Measurements from ENCODE around the gene MINDY2.

Gene MINDY2

GRCh38 chr15:58770857-58771620, at the start of gene MINDY2:
MINDY2 (plus strand) TSS chr15:58771302; CDS start chr15:58771396, 94 bp downstream.
- DNase-seq, result peak; percentile 99

DNA sequence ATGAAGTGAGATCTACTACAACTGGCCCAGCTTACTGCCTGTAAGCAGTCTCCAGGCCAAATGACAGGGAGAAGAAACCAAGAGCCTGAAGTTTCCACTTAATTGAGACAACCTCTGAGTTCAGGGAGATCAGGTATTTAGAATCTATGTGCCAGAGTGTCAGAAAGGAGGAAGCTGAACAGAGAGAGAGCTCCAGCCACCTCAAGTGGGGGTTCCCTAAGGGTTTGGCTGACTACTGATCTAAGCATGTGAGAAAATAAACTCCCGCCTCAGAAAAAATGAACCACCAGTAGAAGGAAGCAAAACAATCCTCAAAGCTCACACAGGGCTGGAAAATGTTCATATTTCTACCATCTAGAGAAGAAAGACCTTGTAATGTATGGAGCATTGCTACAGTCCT, 46.6 kb upstream of the MINDY2 start:
- DNase-seq, result peak; percentile 53

DNA sequence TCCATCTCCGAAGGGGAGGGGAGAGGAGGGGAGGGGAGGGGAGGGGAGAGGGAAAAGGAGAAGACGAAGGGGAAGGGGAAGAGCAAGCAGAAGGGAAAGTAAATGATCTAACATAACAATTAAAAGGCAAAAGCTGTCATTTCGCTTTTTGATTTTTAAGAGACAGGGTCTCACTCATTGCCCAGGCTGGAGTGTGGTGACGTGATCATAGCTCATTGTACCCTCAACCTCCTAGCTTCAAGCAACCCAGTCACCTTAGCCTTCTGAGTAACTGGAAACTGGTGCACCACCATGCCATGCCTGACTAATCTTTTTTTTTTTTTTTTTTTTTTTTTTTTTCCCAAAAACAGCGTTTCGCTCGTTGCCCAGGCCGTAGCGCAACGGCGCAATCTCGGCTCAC, 44.2 kb upstream of the MINDY2 start:
- DNase-seq, result peak; percentile 73

DNA sequence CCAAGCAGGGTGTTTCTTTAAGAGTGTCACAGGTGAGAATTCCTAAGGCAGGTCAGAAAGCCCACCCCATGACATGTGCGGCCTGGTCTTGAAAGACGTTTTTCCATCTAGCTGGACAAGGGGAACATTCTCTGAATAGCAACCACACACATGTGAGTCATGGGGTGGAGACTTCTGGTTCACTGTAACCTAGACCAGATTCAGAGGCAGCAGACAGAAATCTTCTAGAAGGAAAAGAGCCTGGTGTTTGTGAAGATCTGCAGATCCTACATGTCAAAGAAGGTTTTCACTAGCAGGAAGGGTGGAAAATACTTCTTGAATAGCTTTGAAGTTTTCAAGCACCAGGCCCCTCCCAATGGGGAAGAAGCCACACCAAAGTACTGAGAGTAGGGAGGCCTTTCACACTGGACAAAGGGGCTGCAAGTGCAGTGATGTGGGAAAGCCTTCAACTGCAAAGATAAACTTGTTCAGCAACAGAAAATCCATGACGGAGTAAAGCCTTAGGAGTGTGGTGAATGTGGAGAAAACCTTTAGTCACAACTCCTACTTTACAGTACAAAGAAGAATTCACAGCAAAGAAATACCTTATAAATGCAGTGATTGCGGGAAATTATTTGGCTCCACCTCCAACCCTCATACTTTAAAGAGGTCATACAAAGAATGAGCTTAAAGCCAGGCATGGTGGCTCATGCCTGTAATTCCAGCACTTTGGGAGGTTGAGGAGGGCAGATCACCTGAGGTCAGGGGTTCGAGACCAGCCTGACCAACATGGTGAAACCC, 39.2 kb upstream of the MINDY2 start:
- DNase-seq, result no peak

GRCh38 chr15:58732625-58733363, 38.3 kb upstream of the MINDY2 start:
- DNase-seq, result no peak

DNA sequence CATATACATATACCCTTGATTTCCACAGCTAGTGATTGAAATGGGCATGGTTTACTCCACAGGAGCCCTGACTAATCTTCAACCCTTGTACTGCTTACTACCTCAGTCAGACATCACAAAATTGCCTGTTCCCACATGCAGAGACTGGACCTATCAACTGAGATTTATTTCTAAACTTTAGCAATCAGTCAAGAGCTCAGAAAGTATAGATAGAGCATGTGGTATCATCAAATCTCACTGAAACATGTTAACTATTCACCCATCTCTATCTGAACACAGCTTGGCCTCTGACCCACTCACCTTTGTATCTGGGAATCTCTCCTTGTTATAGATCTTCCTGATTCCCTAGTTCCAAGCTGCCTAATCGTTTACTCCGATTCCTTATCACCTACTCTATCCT, 36.2 kb upstream of the MINDY2 start:
- DNase-seq, result no peak

DNA sequence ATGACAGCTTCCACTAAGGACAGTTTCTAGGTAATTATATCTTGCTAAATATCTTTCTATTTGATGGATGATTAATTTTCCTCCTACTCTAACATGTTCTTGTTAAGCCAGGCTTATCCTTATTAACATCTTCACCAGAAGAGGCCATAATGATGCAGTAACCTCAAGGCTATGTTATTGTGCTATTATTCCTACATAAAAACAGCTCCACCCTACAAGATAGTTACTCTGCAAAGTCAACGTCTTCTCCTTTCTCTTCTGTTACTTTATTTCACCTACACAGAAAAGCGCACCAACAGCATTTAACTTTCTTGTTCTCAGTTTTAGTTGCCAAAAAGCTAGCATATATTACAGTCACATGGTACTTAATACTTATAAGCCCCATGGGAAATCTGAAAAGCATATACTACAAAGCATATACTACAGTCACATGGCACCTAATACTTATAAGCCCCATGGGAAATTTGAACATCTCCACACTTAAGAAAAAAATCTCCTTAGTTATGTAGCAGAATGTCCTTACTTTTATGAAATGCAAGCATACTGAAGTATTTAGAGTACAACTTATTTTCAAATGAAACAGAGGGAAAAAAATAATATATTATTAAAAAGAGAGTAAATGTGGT, 35.0 kb upstream of the MINDY2 start:
- DNase-seq, result peak; percentile 19

DNA sequence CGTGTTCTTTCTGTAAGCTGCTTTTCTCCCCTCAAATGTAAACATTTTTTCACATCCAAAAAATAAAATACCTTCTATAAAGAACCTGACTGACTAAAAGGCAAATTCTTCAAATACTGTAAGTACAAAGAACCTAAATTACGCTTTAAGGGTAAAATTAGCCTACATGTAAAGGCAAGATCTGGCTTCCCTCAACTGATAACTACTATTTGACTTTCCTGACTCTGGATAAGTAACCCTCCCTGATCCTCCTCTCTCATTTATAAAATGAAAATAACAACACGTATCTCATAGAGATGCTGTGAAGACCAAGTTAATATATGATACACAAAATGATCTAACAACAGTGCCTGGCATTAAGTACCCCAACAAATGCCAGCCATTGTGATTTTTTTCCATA, 33.8 kb upstream of the MINDY2 start:
- DNase-seq, result no peak

- DNase-seq, result no peak
Measured at GRCh38 chr15:58738046-58738707, 32.9 kb upstream of the MINDY2 start.

GRCh38 chr15:58740436-58740835, 30.7 kb upstream of the MINDY2 start:
- DNase-seq, result no peak

- DNase-seq, result no peak
Measured at GRCh38 chr15:58741032-58741431, 30.1 kb upstream of the MINDY2 start.

DNA sequence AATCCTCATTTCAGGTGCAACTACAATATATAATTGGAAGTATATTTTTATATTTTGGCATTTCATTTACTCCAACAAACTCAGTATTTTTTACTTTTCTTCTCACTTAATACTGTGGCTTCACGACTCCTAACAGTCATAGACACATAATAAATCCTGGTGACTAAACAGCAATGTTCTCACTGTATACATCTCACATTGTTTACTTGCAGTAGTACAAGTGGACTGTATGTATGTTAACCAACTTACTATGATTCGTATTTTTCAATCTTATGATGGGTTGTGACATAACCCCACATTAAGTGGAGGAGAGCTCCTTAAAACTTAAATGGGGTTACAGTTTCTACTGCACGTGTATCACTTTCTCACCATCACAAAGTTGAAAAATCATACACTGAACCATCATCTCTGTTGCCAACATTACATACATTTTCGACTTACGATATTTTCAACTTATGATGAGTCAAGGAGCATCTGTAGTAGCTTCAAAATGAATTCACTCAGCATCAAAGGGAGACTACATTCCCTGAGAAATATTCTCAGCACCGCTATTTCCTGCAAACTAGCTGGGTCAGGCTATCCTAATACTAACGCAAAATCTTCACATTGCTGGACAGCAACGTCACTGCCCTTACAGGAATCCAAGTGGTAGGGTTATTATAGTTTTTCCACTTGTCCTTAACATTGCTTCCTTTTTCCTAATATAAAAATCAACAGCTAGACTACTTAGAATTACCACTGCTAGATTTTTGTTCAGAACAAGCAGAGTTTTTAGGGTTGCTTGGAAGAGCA, 28.9 kb upstream of the MINDY2 start:
- no peak for DNase-seq

- DNase-seq, result no peak
Measured at GRCh38 chr15:58742819-58743502, 28.1 kb upstream of the MINDY2 start.

GRCh38 chr15:58746174-58746573, 24.9 kb upstream of the MINDY2 start:
- no peak for DNase-seq

DNA sequence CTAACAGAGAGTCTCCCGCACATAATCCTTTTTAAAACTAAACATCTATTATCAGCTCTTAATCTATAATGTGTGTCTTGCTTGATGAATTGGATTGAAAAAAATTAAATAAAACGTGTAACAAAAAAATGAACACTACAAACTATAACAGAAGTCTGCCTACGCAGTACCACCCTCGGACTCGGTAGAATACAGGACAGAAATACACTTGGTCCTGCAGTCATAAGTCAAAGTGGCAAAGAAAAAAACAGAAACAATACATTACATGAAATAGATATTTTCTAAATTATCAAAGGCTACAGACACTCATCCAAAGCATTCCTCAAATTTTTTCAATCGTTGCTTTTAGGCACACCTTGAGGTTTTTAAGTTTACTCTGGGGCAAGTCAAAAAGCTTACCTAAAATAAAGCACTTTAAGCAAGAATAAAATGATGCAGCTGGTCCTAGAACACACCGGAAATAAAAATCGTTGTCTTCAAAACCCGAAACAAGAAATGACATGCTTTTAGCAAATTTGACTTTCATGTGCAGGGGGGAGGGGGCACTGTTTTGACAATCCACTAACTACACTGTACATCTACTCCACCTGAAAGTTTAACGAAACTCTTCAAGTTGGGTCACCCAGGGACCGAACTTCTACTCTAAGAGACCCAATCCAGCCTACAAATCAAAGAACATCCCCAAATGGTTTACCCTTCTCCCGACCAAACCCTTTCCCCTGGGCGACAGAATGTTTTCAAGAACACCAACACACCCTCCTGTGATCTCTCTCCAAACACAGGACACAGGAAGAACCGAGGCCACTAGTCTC, 22.9 kb upstream of the MINDY2 start:
- peak; percentile 22 for DNase-seq

GRCh38 chr15:58748852-58749531, 22.1 kb upstream of the MINDY2 start:
- DNase-seq, result peak; percentile 49

- DNase-seq, result peak; percentile 99
Measured at GRCh38 chr15:58749532-58750337, 21.4 kb upstream of the MINDY2 start, which contains the start of gene ADAM10. ADAM10 (minus strand) TSS chr15:58749707; CDS start chr15:58749534, 173 bp downstream.

DNA sequence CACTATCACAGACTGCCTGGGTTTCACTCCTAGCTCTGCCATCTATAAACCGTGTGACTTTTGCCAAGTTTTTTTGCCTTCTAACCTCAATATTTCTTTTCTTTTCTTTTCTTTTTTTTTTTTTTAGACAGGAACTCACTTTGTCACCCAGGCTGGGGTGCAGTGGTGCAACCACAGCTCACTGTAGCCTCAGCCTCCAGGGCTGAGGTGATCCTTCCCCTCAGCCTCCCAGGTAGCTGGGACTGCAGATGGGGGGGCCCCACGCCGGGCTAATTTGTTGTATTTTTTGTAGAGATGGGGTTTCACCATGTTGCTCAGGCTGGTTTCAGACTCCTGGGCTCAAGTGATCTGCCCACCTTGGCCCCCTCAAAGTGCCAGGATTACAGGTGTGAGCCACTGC, 18.4 kb upstream of the MINDY2 start:
- no peak for DNase-seq

DNA sequence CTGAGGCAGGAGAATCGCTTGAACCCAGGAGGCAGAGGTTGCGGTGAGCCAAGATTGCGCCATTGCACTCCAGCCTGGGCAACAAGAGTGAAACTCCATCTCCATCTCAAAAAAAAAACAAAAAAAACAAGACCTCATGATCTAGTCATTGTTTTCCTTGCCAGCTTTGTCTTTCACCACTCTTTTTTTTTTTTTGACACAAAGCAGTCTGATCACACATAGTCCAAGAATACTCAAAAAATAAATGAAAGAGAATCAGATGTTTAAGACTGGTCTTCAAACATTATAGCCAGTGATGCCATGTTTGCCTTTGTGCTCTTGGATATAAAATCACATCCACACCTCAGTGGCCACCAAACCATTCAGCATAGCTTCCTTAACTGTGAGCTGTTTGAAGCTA, 15.8 kb upstream of the MINDY2 start:
- DNase-seq, result no peak
